ENCODE measurements around the gene TMEFF2.
"Not testable (repeated sequence)": the region's sequence is repeated elsewhere in the genome, so short reads cannot be mapped to it uniquely, and the experiment has no call there.

TMEFF2 gene

DNA sequence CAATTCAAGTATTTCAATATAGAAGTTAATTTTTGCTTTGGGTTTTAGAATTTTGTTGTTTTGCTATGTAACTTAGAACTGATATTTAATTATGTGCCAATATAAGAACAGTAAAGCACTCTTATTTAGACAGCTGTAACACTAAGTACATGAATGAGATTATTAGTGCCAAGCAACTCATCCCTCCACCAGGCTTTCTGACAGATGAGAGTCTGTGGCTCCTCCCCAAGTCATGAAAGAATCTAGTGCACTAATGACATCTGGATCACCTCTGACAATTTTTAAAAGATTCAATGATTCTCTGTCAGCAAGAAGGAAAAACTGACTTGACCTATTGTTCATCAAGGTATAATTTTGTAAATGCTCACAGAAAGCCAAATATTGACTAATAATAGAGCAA lies 67.8 kb downstream of the TMEFF2 start:
- no peak for DNase-seq

DNA sequence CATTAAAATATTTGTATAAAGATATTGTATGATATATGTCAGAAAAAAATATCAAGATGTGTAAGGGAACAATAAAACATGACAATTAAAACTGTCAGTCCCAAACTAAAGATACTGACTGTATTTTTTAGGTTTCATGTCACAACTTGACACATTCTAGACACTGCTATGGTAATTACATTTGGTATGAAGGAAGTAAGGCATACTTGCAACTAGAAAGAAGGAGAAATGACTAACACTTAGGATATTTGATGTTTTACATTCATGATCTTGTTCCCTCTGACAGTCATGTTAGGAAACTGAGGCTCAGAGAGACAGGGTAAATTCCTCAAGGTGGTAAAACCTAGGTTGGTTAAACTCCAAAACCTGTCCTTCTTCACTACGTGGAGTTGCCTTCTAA lies 68.3 kb downstream of the TMEFF2 start:
- DNase-seq = no peak

DNA sequence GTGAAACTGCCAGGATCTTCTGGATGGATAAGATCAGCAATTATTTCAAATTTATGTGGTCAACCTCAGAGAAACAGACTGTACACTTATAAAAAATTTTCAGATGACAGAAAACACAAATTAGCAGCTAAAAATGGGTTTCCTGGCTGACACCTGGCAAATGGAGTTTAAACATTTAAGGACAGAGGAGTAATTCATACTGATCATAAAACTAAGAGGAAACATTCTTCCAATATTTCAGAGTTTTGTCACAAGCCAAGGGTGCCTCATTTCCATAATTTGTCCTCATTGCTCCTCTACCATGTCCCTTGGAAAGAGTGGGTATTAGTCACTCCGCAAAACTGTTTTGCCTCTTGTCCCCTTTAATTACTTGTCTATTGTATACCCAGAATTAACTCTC lies 70.2 kb downstream of the TMEFF2 start:
- no peak for DNase-seq

DNA sequence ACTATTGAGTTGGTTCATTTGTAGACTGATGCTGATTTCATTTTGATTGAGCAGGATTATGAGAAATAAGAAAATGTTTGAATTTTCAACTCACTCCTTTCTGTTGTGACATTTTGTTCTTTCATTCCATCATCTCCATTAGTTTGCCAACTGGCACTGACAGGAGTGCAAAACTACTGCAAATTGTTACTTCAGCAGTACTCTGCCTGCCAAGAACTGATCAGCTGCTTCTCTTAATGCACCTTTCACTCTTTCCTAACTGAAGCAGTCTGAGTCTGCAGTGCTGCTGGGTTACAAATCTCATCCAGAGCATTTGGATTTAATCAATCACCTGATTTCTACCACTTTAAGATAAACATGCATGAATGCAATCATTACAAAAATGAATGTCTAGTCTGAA lies 70.9 kb downstream of the TMEFF2 start:
- DNase-seq = no peak

DNA sequence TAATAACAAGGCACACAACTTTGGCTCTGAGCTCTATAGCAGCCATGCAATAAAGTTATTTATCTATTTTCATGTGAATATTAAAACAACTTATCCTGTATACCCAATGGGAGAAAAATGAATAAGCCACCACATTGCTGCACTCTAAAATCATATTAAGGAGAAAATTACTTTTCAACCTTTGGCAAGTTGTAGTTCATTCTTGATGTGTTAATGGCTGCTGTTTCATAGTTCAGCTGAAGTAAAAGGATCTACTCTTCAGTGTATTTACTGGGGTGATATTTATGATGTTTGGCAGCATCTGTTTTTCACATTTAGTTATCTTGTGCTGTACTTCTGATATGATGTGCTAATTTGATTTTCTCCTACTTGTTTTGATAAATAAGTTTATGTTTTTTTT lies 71.8 kb downstream of the TMEFF2 start:
- no peak for DNase-seq

DNA sequence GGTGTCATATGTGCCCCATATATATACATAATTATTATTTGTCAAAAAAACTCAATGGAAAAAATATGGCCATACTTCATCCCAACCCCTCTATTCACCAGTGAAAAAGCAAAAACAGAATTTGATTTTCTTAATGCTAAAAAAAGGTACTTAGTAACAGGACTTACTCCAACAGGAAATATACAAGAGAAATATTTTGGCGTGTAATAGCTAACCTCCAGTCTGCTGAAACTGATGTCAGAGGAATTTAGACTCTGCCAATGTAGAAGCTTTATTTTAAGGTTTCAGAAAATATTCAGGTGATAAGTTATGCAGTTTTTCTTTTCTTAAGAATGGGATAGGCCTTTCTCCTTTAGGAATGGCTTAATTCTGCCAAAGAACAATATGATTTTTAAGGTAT lies 72.6 kb downstream of the TMEFF2 start:
- DNase-seq = no peak

DNA sequence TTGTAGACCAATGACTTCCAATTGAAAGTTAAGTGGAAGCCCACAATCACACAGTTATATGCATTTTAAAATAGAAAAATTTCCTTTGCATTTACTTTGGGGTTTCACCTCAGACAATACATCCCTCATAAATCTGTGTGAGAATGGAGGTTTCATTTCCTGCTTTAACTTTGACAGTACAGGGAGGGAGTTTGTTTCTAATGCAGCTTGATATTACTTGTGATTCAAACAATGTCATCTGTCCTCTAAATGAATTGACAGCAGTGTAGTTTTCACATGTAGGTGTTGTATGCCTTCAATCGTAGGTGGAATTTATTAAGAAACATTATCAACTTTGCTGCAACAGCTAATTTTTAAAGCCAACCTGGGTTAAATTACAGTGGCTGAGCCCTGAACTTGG lies 75.2 kb downstream of the TMEFF2 start:
- DNase-seq = no peak

DNA sequence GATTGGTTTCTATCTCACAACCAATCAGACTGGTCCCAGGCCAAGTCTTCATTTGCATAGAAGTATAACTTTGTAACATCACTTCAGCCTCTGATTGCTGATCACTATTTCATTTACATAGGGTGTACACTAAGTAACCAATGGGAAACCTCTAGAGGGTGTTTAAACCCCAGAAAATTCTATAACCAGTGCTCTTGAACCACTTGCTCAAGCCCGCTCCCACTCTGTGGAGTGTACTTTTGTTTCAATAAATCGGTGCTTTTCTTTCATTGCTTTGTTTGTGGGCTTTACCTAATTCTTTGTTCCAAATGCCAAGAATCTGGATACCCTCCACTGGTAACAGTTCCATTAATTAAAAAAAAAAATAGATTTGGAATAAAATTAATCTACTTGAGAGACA lies 77.0 kb downstream of the TMEFF2 start:
- no peak for DNase-seq

DNA sequence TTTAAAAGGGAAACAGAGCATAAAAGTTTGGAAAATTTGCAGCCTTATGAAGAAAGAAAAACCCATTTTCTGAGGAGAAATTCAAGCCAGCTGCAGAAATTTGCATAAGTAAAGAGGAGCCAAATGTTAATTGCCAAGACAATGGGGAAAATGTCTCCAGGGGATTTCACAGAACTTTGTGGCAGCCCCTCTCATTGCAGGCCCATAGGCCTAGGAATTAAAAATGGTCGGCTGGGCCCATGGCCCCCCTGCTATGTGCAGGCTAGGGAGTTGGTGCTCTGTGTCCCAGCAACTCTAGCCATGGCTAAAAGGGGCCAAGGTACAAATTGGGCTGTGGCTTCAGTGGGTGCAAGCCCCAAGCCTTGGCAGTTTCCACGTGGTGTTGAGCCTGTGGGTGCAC lies 83.2 kb downstream of the TMEFF2 start:
- DNase-seq = not testable (repeated sequence)

DNA sequence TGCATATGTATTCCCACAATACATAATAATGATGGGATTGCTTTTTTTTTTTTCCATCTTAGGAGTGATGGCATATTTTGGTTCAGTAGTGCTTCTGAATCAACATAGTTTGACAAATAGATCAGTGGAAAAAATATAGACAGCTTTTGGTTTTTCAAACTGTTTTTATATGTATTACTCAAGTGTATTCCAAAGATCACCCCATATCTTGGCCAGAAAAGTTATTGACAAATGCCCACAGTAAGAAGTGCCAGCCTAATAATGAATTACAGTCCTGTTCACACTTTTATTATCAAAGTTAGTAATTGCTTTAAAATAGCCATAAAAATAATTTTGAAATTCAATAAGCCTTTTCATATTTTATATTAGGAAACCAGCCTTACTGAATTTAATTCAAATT lies 95.0 kb downstream of the TMEFF2 start:
- no peak for DNase-seq

DNA sequence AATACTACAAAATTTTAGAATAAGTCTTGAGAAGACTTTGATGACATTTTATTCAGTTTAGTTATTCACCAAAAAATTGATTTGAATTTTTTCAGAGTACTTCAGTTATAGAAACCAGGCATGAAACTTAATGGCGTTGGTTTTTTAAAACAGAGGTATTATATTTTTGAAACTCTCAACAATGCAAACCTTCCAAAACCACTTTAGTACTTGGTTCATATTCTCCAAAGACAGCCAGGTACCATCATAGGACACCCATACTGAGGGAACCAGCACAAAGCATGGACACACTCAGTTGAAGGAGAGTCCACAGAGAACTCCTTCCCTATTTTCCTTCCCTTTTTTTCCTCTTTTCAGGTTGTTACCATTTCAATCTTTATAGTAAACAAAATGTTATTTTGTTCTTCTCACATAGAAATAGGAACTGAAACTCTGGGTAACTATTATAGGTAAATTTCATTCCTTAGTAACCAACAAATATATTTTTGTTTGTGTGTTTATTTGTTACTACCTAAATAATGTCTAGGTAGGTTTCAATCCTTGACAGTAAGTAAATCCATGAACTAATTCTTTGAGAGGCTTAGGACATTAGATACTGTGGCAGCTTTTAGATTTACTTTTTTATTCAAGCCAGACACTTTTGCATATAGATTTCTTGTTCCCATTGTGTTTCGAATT lies 95.8 kb downstream of the TMEFF2 start:
- DNase-seq = no peak

DNA sequence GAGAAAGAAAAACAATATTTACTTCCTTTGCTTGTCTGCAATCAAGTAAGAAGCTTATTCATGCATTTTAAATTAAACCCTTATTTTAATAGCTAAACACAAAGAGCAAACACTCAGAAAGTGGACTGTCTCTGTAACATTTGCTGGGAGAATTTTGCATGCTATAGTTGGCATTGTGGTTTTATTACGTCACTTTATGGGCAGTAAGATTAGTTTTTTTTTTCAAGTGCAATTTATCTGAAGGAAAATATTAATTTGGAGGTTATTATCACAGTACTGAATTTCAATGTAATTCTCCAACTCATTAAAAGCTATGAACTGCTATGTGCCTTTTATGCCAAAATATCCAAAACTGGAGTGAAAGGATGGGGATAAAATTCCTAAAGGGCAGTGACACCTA lies 103.3 kb downstream of the TMEFF2 start:
- DNase-seq = no peak

DNA sequence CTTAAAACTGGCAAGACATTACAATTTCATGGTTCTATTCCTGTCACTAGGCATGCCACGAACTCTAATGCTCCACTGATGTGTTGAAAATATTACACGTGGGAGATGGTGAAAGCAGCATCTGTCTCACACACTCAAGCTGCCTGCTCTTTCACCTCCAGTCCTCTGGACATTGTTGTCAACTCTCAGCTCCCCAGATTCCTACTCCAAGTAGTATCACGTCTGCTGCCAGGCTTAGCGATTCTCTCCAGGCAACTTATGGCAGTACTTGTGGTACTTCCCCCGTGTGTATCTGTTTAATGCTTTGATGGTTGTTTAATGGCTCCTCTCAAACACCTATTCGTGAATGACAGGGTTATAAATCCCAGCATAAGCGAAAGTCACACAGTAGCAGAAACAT lies 103.8 kb downstream of the TMEFF2 start:
- no peak for DNase-seq

DNA sequence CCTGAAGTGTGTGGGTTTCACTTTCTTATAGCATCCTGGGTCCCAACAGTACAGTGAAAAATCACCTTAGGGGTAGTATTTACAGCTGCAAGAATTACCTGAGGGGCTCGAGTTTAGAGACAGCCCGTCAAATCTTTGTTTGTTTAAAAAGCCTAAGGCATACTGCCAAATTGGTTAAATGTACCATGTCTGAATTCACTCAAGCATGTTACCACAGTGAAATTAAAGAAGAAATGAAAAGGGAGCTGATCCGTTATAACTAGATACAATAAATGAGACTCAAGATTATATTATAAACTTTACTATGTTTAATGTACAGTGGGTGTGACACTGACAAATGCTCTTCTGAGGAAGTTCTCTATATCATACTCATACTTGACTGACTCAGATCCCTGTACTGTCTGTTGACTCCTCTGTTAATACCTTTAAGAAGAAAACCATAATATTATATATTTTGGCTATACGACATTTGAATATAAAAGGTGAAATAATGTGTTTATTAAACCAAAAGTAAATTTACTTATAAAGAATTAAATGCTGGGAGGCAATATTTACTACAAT lies 107.3 kb downstream of the TMEFF2 start:
- no peak for DNase-seq

DNA sequence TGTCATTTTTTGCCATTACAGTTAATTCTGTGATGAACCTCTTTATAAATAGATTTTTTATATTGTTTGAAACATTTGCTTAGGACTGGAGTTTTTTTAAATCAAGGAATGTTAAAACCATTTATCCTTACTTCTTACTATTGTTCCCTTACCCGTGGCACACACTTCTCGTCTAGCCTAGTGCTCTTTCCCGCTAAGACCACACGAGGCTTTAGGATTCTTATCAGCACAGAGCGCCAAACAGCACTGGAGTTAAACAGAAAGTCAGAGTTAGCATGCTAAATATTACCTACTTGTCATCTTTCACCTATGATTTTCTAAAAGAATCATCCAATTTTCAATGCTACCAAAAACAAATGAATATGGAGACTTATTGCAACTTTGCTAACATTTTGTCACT lies 112.6 kb downstream of the TMEFF2 start:
- DNase-seq = no peak

DNA sequence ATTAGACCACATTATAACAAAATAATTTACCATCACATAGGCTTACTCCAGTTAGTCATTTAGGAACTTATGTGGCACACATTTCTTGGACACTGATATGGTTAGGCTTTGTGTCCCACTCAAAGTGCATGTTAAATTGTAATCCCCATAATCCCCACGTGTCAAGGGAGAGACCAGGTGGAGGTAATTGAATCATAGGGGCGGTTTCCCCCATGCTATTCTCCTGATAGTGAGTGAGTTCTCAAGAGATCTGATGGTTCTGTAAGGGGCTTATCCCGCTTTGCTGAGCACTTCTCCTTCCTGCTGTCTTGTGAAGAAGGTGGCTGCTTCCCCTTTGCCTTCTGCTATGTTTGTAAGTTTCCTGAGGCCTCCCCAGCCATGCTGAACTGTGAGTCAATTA lies 114.6 kb downstream of the TMEFF2 start:
- not testable (repeated sequence) for DNase-seq

DNA sequence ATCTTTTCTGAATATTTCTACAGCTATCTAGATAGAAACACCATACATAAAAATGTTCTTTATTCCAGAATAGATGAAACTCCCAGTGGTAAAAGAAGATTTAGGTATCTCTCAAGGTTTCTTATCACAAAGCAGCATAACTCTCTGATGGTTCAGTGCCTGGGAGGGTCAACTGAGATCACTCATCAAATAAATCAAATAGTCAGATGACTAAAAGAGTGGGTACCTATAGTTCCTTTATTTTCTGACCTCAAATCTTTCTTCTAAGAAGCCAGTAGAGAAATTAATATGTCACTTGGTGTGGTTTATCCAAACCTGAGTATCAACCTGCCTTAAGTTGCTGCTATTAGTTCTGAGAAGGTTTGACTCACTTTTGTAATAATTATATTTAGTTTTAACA lies 120.9 kb downstream of the TMEFF2 start:
- no peak for DNase-seq

DNA sequence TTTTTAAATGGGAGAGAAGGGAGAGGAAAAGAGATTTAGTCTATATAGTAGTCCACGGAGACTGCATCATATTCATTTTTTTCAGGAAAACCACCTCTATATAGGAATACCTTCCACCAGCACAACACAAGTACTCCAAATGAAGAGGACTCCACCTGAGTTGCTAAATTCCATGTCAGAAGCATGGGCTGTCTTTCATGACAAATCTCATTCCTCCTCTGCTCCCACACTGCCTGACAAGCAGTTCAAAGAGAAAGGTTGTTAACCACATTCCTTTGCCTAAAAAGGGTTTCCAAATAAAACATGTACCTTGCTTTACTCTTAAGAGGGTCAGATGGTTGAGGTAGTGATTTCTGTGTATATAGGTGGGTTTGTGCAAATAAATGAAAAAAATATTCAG lies 122.0 kb downstream of the TMEFF2 start:
- no peak for DNase-seq

DNA sequence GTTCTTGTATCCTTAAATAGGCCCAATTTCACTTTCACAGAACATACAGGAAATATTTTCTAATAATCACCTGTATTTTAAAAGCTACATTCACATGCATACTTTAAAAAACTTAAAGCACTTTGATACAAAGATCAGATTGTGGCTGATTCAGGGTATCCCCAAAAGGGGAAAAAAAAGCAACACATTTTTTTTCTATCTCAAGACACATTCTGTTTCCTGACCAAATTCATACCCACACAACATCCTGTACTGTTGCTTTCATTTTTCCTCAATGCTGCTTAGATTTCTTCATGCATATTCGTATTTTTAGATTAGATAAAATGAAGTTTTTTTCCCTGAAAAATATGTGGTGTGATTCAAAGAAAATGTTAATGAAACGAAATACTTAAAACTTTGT lies 122.5 kb downstream of the TMEFF2 start:
- no peak for DNase-seq

DNA sequence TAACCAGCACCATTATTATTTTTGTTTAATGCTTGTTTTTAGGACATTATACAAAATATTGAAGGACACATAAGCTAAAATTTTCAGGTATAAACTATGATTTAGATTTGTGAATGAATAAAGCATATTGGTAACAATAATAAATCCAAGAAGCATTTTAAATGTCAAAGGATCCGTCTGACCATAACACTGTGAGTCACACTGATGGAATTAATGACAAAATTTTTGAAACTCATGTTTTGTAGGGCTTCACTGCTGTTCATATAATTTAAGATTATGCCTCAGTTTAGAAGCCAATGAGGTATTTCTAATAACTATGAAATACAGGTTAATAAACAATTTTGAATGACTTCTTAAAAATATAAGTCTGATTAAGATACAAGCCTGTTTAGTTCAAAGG lies 124.6 kb downstream of the TMEFF2 start:
- DNase-seq = no peak

DNA sequence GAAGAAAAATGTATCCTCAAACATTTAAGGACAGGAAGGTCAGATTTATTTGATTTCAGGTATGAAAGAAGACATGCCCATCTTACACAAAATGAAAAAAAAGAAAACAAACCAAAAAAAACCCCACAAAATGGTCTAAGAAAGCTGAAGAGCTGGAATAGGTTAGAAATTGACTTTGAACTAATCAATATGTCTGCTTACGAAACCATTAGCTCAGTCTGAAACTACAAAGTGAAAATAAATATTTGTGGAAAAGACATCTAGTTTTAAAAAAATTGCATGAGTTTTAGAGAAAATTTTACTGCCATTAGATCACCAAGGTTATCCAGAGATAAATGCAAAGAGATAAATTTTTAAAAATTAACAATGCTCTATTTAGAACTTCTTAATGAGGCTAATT lies 125.3 kb downstream of the TMEFF2 start:
- DNase-seq = no peak

DNA sequence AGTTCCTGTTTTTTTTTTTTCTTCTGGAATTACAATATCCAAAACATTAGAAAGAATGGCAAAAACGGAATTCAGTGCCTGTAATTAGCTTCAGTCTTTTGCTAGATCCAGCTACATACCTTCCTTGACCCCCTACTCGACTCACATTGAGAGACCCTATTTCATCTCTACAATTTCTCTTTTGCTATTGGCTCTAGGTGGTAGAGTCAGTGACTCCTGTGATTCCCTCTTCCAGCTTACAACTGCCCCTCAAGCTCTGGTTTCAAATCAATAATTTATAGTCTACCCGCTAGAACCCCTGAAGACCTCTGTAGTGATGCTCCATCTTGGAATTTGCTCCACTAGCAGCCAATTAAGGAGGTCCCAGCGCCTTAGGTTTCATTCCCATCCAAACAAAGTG lies 125.8 kb downstream of the TMEFF2 start:
- no peak for DNase-seq

DNA sequence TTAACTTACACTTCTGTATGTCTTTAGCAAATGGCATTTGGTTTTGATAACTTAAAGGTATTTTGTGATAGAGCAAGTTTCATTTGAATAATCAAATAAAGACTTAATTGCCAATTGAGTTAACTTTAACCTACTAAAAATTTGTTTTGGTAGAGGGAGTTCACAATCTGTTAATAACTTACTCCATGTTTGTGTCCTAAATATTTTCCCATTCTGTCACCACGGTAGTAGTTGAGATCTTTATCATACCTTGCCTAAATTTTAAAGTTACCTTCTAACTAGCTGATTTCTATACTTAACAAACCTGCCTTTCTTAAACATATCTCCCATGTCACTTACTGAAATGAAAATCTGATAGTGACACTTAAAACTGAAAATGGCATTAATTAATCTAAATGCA lies 127.1 kb downstream of the TMEFF2 start:
- no peak for DNase-seq

DNA sequence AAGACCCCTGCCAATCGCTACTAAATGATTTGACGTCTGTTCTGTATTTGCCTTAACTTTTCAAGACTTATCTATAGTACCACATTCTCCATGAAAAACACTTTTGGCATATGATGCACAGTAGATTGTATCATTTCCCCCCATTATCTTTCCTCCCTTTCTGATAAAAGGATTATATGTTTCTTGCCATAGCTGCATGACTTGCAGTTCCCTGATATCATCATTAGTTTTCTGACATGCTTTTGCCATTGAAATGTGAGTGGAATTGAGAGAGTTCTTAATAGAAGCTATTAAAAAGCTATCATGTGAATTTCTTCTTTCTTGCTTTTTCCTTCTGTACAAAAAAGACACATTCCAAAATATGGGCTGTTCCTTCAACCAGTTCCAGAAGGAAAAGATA lies 130.3 kb downstream of the TMEFF2 start:
- DNase-seq = no peak

DNA sequence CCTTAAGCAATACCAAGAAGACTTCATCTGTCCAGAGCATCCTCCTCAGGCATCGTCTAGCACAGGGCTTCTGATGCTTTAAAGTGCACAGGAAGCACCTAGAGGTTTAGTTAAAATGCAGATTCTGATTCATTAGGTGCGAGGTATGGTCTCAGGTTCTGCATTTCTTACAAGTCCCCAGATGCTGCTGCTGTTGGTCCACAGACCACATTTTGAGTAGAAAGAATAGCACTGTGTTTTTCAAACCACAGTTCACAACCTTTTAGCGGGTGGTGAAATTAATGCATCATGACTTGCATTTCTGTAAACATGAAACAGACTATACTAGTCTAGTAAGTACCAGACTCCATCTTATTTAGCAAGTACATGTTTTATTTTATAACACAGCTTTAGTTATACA lies 134.6 kb downstream of the TMEFF2 start:
- DNase-seq = no peak

All from right forelimb (tissue), 1 donor.